Right atrium auricular region (tissue), 2 donors: ENCODE data around the gene PAPSS2. TPM values are rescaled to one million over a fixed set of nuclear protein-coding genes. Genes with fewer than 3 reads are reported as not detected.
"Not testable (repeated sequence)": the region's sequence is repeated elsewhere in the genome, so short reads cannot be mapped to it uniquely, and the experiment has no call there.

Experiments
- DNase-seq: peaks from one replicate; pipeline ENCODE4 v3.0.0-alpha.2; 2019; ENCODE audit warnings: low spot score
- H3K27ac ChIP-seq, 2 donors: fragments of 200-600 bp; sonication (generic); 1 replicate in 1 of 2; 2 replicates in 1 of 2; pipeline ENCODE4 v1.5.1; 2016 to 2019
- H3K27me3 ChIP-seq, 2 donors: fragments of 200-600 bp; sonication (generic); one replicate each; pipeline versions ENCODE4 v1.5.1 to v1.6.0; 2017 to 2019
- H3K36me3 ChIP-seq: fragments of 200-600 bp; sonication (generic); one replicate; pipeline ENCODE4 v1.5.1; 2016
- H3K4me1 ChIP-seq, 2 donors: fragments of 200-600 bp; sonication (generic); one replicate each; pipeline versions ENCODE4 v1.5.1 to v1.6.0; 2017 to 2019
- H3K4me3 ChIP-seq, 2 donors: fragments of 200-600 bp; sonication (generic); 1 replicate in 1 of 2; 2 replicates in 1 of 2; pipeline ENCODE4 v1.5.1; 2017 to 2019; ENCODE audit warnings: mild to moderate bottlenecking in 1 of 2, moderate library complexity in 1 of 2
- H3K9me3 ChIP-seq, 2 donors: fragments of 200-600 bp; sonication (generic); one replicate each; pipeline ENCODE4 v1.5.1; 2019
- total RNA-seq, 2 donors: library from RNA; depleted of rRNA; stranded (reverse); fragments of >200 nt; gene quantifications; one replicate each; pipeline ENCODE4 v1.1.0, GENCODE V29; 2016
- TF ChIP-seq, protein P1 (sequence below), 2 donors: fragments of 200-600 bp; sonication (generic); IDR thresholded peaks; one replicate each; pipeline ENCODE4 v1.5.1; 2019; ENCODE audit warnings: antibody characterized with exemption in 2 of 2

Gene PAPSS2
- total RNA-seq, 2 donors from 2014 or later = 13.4 to 26.6 TPM

DNA sequence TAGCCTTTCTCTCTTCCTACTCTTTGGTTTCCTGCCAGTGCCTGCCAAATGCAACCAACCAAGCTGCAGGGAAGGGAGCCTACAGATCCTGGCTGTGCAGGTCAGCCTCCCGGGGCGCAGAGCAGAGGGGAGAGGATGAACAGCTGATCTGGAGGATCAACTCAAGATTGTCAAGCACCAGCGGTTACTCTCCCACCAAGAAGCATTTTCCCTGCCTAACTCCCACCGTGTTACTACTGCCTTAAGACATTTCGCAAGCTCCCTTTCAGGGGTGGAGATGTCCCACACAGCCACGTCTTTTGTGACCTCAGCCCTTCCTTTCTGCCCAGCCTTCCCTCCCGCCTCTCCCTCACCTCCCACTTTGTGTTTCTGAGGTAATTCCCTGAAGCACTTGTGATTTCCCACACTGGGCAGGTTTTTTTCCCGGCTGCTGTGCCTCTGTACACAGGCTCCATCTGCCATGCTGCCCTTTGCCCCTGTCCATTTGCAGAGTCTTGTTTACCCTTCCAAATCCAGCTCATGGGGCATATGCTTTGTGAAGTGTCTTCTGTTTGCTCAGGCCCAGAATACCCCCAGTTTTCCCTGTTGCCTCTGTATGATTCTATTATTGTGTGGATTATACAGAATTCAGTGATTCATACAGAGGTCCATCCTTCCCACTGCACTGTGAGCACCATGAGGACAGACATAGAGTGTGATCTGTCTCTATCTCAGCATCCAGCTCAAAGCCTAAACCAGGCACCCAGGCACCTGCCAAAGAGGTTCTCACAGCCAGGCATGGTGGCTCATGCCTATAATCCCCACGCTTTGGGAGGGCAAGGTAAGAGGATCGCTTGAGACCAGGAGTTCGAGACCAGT, 40.9 kb upstream of the PAPSS2 start:
- Histone ChIP-seq H3K9me3 (no peaks in the 10 kb centered on the region), H3K27ac (no peak overlapping the region), H3K4me3 (no peak overlapping the region), H3K36me3 (no peaks in the 10 kb centered on the region), H3K27me3 (no peaks in the 10 kb centered on the region), H3K4me1 (no peaks in the 10 kb centered on the region)
- TF ChIP-seq, protein P1, sequence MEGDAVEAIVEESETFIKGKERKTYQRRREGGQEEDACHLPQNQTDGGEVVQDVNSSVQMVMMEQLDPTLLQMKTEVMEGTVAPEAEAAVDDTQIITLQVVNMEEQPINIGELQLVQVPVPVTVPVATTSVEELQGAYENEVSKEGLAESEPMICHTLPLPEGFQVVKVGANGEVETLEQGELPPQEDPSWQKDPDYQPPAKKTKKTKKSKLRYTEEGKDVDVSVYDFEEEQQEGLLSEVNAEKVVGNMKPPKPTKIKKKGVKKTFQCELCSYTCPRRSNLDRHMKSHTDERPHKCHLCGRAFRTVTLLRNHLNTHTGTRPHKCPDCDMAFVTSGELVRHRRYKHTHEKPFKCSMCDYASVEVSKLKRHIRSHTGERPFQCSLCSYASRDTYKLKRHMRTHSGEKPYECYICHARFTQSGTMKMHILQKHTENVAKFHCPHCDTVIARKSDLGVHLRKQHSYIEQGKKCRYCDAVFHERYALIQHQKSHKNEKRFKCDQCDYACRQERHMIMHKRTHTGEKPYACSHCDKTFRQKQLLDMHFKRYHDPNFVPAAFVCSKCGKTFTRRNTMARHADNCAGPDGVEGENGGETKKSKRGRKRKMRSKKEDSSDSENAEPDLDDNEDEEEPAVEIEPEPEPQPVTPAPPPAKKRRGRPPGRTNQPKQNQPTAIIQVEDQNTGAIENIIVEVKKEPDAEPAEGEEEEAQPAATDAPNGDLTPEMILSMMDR (IDR thresholded peaks at IDR 0.05) = no peak
- no peak for DNase-seq

DNA sequence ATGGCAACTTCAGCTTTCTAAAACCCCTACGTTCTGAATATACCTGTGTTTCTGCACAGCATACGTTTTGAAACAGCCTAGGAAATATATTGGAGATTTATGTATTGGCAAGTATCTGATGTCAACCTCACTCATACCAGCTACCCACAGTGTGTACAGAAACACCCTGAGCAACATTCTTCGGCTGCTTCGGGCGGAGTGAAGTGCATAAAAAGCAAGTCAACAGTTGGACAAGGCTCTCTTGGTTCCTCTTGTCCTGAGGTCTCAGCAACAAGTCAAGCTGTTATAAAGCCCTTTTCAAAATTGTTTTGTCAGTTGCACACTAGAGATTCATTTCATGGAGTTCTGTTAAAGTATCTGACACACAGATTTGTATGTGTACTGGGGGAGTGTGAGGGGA, 40.0 kb upstream of the PAPSS2 start:
- Histone ChIP-seq H3K4me1 (no peaks in the 10 kb centered on the region), H3K4me3 (no peak overlapping the region), H3K9me3 (no peaks in the 10 kb centered on the region), H3K27me3 (no peaks in the 10 kb centered on the region), H3K27ac (no peak overlapping the region), H3K36me3 (no peaks in the 10 kb centered on the region)
- TF ChIP-seq, protein P1 (IDR thresholded peaks at IDR 0.05) = no peak
- DNase-seq = no peak

DNA sequence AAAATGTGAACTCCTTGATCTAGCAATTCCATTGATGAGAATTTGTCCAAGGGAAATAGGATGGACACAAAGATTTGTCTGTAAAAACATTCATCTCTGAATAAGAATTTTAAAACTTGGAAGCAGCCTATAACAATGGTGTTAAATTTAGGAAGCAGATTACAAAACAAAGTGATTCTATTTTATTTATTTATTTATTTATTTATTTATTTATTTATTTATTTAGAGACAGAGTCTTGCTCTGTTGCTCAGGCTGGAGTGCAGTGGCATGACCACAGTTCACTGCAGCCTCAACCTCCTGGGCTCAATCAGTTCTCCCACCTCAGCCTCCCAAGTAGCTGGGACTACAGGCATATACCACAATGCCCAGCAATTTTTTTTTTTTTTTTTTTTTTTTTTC, 38.2 kb upstream of the PAPSS2 start:
- H3K27me3 ChIP-seq, H3K4me3 ChIP-seq, H3K36me3 ChIP-seq, H3K4me1 ChIP-seq, H3K27ac ChIP-seq, DNase-seq, H3K9me3 ChIP-seq: not testable (repeated sequence)

DNA sequence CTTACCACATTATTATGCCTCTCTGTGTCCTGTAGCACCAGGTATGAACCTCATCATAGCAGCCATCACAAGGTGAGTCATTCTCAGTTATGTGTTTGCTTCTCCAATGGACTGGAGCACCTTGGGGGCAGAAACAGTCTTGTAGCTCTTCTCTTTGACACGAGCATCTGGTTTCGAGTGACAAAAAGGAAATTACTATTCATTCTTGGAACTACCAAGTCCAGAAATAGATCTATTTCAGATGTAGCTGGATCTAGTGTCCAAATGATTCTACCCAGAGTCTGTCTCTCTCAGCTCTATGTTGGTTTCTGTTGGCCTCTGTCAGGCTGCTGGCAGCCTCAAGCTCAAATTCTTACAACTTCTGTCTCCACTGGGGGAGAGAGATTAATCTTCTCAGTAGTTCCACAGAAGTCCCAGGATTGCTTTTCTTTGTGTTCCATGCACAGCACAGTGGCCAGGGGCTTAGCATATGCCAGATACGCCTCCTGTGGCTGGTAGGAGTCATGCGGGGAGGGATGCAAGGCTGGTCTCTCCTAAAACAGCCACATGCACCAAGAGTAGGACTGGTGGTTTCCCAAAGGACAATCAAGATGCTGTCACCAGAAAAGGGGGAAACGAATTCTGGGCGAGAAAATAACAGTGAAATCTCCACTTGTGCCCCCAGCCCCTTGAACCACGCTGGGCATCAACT, 37.2 kb upstream of the PAPSS2 start:
- no peaks in the 10 kb centered on the region for H3K27me3 ChIP-seq
- TF ChIP-seq, protein P1 (IDR thresholded peaks at IDR 0.05) = no peak
- no peaks in the 10 kb centered on the region for H3K4me1 ChIP-seq
- H3K4me3 ChIP-seq = no peak overlapping the region
- H3K36me3 ChIP-seq = no peaks in the 10 kb centered on the region
- no peaks in the 10 kb centered on the region for H3K9me3 ChIP-seq
- no peak overlapping the region for H3K27ac ChIP-seq
- no peak for DNase-seq

DNA sequence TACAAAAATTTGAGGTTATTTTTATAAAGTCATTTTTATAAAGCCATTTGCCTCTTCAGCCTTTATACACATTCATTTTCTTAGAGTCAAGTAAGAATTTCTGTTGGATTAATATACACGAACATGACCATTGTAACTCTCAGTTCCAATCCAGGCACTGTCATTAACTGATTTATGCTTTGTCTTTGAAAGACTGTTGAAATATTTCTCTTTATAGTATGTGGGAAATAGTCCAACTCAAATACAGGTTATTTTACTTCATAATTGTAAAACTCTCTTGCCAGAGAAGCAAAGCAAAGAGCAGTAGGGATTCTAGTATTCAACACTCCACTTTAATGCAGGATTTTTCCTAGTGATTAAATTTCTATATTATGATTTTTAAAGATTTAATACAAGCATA, 36.5 kb upstream of the PAPSS2 start:
- H3K4me1 ChIP-seq = no peaks in the 10 kb centered on the region
- no peak for DNase-seq
- H3K27ac ChIP-seq = no peak overlapping the region
- H3K36me3 ChIP-seq = no peaks in the 10 kb centered on the region
- no peaks in the 10 kb centered on the region for H3K27me3 ChIP-seq
- no peaks in the 10 kb centered on the region for H3K9me3 ChIP-seq
- TF ChIP-seq, protein P1 (IDR thresholded peaks at IDR 0.05) = no peak
- H3K4me3 ChIP-seq = no peak overlapping the region

DNA sequence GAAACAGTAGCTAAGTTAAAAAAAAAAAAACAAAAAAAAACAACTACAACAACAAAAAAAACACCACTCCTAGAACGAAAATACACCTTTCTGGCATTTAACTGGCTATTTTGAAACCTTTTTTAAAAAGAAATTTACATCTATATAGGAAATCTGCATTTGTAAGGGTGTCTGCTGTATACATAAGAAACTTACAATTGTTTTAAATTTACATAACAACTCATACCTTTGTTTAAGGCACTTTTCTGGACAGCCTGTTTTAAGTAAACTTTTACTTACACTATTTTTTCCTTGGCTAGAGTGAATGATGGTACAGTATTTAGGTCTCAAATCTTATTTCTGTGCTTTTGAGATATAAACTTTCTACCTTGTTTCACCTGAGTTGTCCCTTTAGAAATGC, 34.0 kb upstream of the PAPSS2 start:
- TF ChIP-seq, protein P1 (IDR thresholded peaks at IDR 0.05) = no peak
- H3K27me3 ChIP-seq = no peaks in the 10 kb centered on the region
- no peaks in the 10 kb centered on the region for H3K4me1 ChIP-seq
- H3K27ac ChIP-seq = no peak overlapping the region
- no peaks in the 10 kb centered on the region for H3K36me3 ChIP-seq
- DNase-seq = no peak
- no peak overlapping the region for H3K4me3 ChIP-seq
- H3K9me3 ChIP-seq = no peaks in the 10 kb centered on the region
